Stomach (tissue), 4 donors: ENCODE results near the gene FBXL19.

Experiments
- CTCF ChIP-seq, 7 experiments: fragments of 450-650 bp in 4 of 7; fragments of 200-600 bp in 3 of 7; sonication (generic) in 3 of 7; IDR thresholded peaks; one replicate each; pipeline ENCODE4 v1.5.1; 2016 to 2019; ENCODE audit warnings: antibody characterized with exemption in 7 of 7, control low read depth in 2 of 7, mild to moderate bottlenecking in 1 of 7
- EP300 ChIP-seq: sonication (generic); formaldehyde crosslinking; IDR thresholded peaks from one replicate; pipeline ENCODE4 v1.6.1; 2017; ENCODE audit warnings: antibody characterized with exemption
- POLR2A ChIP-seq, 4 donors: fragments of 450-650 bp; IDR thresholded peaks; one replicate each; pipeline ENCODE4 v1.6.1; 2016; ENCODE audit warnings: antibody characterized with exemption in 4 of 4, control low read depth in 2 of 4, mild to moderate bottlenecking in 1 of 4, moderate library complexity in 1 of 4
- POLR2AphosphoS5 ChIP-seq, 3 donors: sonication (generic); formaldehyde crosslinking; IDR thresholded peaks; one replicate each; pipeline ENCODE4 v1.6.1; 2016; ENCODE audit warnings: antibody characterized with exemption in 3 of 3

GRCh38 chr16:30910427-30911029 is 12.8 kb upstream of the FBXL19 start:
- no peak for TF ChIP-seq CTCF (IDR thresholded peaks at IDR 0.05)
- no peak for TF ChIP-seq POLR2AphosphoS5 (IDR thresholded peaks at IDR 0.05)
- TF ChIP-seq POLR2A (IDR thresholded peaks at IDR 0.05) = no peak
- TF ChIP-seq EP300 = no peak
